ENCODE measurements around the gene KSR1. TPM values are rescaled to one million over a fixed set of nuclear protein-coding genes. Genes with fewer than 3 reads are reported as not detected.

Gene KSR1
- total and polyA plus RNA-seq, 2 of the 4 experiments (the other 2 are of a cell fraction) = 12.5 to 21.9 TPM

DNA sequence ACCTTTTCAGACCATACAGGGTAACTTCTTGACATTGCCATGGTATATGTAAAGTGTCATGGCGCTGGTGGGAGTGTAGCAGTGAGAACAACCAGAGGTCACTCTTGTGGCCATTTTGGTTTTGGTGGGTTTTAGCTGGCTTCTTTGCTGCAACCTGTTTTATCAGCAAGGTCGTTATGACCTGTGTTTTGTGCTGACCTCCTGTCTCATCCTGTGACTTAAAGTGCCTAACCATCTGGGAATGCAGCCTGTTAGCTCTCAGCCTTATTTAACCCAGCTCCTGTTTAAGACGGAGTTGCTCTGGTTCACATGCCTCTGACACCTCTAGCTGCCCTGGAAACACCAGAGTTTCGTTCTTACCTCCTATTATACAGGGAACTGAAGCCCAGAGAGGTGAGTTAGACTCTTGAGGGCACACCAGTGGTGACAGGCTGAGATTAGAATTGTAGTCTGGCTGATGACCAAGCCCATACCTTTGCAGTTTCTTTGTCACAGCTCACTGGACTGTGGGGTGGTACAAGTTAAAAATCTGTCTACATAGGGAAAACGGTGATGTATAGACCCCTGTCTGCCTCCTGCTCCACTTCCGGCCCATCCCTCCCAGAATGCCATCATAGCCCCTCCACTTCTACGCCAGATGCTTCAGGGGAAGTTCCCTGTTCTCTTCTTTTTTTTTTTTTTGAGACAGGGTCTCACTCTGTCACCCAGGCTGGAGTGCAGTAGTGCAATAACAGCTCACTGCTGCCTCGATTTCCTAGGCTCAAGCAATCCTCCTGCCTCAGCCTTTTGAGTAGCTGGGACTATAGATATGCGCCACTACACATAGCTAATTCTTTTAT, 21.0 kb downstream of the KSR1 start:
- Histone ChIP-seq H3K4me2 (ENCODE audit: low read depth, low read length) (no peak overlapping the region), H4K5ac (ENCODE audit: low read depth, low read length) (no peak overlapping the region), H3K18ac (ENCODE audit: low read depth, low read length) (no peak overlapping the region), H2BK120ac (ENCODE audit: low read depth, low read length) (no peak overlapping the region), H3K4me1 (ENCODE audit: control insufficient read depth, insufficient read depth, low read length) (peaks cover 16% of the 10 kb centered on the region), H2AFZ (replicated peaks; ENCODE audit: low read length, poor library complexity) (no peak overlapping the region), H2AK5ac (ENCODE audit: low read depth, low read length) (no peak overlapping the region), H3K79me1 (ENCODE audit: low read depth in 1 of 2, low read length in 2 of 2) (peaks cover 42 to 97% of the 10 kb centered on the region in 2 experiments), H4K20me1 (ENCODE audit: insufficient read depth, low read length) (peaks cover 100% of the 10 kb centered on the region), H3K36me3 (ENCODE audit: control insufficient read depth, insufficient read depth, low read length) (peaks cover 5% of the 10 kb centered on the region; the same call in 1 of the 2 replicates), H3K27ac (ENCODE audit: insufficient read depth, low read length) (no peak overlapping the region), H2AK9ac (replicated peaks; ENCODE audit: low read depth, low read length, poor library complexity) (no peak overlapping the region), H3K14ac (replicated peaks; ENCODE audit: low read depth, low read length) (no peak overlapping the region), H2BK5ac (ENCODE audit: low read depth, low read length, poor library complexity, severe bottlenecking) (no peak overlapping the region), H2BK20ac (ENCODE audit: low read depth, low read length) (no peak overlapping the region), H3K4me3 (ENCODE audit: insufficient read depth, low read depth, low read length) (no peak overlapping the region), H4K8ac (ENCODE audit: low read depth in 2 of 2, low read length in 2 of 2) (no peak overlapping the region), H2BK15ac (ENCODE audit: low read depth, low read length) (no peak overlapping the region), H3K23ac (ENCODE audit: low read depth, low read length) (no peak overlapping the region), H3K56ac (ENCODE audit: extremely low read depth, insufficient read depth, low read length) (no peak overlapping the region), H4K91ac (ENCODE audit: insufficient read depth, low read depth, low read length) (no peak overlapping the region), H3K9me3 (ENCODE audit: control insufficient read depth, insufficient read depth, low read length) (no peaks in the 10 kb centered on the region), H3K9ac (ENCODE audit: low read depth, low read length) (no peak overlapping the region), H3K9me1 (ENCODE audit: insufficient read depth, low read length) (peaks cover 33% of the 10 kb centered on the region), H3K27me3 (ENCODE audit: control insufficient read depth, insufficient read depth, low read length) (no peaks in the 10 kb centered on the region), H3K4ac (ENCODE audit: low read depth, low read length) (no peak overlapping the region)
- BruUV-seq (replicated peaks) = no TSS peak
- 74% methylated on average over 3 of the region's 9 CpGs; no CpG with 5 or more reads in 1 of the 2 experiments for WGBS, 2 experiments (ENCODE audit: extremely low coverage in 2 of 2, insufficient read length in 1 of 2)
- ChIA-PET POLR2A (ENCODE audit: unreplicated experiment) (no interaction called here), CTCF (interaction anchor here (1.1 kb wide), 1 partner anchor 39 kb away, joined by 4 read pairs; no protein-coding TSS in a partner anchor)
- intact Hi-C loops (cut with micrococcal nuclease) = no loop called here
- no peak for ATAC-seq (ENCODE audit: low read depth)
- in situ Hi-C loops (cut with MboI; ENCODE audit: low sequenced_read_pairs) = no loop called here
- DNase-seq = no peak
- TF ChIP-seq CHD1 (IDR thresholded peaks at IDR 0.05; ENCODE audit: low read depth, low read length) (no peak), POLR2A (IDR thresholded peaks at IDR 0.05; ENCODE audit: low read depth, low read length) (no peak), NFE2L2 (IDR thresholded peaks at IDR 0.05; ENCODE audit: low read depth, low read length) (no peak), MAZ (IDR thresholded peaks at IDR 0.05; ENCODE audit: borderline replicate concordance, low read depth, low read length) (no peak), RAD21 (IDR thresholded peaks at IDR 0.05; ENCODE audit: low read length) (no peak), MXI1 (IDR thresholded peaks at IDR 0.05; ENCODE audit: borderline replicate concordance, low read depth, low read length) (no peak), RFX5 (IDR thresholded peaks at IDR 0.05; ENCODE audit: low read depth, low read length) (no peak), CEBPB (IDR thresholded peaks at IDR 0.05; ENCODE audit: low read depth, low read length) (no peak), MAFK (IDR thresholded peaks at IDR 0.05; ENCODE audit: low read depth, low read length) (no peak), RCOR1 (IDR thresholded peaks at IDR 0.05; ENCODE audit: insufficient replicate concordance, low read length) (no peak), BHLHE40 (IDR thresholded peaks at IDR 0.05; ENCODE audit: low read depth, low read length) (no peak), FOS (IDR thresholded peaks at IDR 0.05; ENCODE audit: low read depth, low read length) (no peak), SMC3 (IDR thresholded peaks at IDR 0.05; ENCODE audit: low read depth, low read length) (no peak)
- TF ChIP-seq, protein P1, sequence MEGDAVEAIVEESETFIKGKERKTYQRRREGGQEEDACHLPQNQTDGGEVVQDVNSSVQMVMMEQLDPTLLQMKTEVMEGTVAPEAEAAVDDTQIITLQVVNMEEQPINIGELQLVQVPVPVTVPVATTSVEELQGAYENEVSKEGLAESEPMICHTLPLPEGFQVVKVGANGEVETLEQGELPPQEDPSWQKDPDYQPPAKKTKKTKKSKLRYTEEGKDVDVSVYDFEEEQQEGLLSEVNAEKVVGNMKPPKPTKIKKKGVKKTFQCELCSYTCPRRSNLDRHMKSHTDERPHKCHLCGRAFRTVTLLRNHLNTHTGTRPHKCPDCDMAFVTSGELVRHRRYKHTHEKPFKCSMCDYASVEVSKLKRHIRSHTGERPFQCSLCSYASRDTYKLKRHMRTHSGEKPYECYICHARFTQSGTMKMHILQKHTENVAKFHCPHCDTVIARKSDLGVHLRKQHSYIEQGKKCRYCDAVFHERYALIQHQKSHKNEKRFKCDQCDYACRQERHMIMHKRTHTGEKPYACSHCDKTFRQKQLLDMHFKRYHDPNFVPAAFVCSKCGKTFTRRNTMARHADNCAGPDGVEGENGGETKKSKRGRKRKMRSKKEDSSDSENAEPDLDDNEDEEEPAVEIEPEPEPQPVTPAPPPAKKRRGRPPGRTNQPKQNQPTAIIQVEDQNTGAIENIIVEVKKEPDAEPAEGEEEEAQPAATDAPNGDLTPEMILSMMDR (conservative IDR thresholded peaks at IDR 0.05; ENCODE audit: low read depth, low read length) = no peak
- TF ChIP-seq, protein P2, sequence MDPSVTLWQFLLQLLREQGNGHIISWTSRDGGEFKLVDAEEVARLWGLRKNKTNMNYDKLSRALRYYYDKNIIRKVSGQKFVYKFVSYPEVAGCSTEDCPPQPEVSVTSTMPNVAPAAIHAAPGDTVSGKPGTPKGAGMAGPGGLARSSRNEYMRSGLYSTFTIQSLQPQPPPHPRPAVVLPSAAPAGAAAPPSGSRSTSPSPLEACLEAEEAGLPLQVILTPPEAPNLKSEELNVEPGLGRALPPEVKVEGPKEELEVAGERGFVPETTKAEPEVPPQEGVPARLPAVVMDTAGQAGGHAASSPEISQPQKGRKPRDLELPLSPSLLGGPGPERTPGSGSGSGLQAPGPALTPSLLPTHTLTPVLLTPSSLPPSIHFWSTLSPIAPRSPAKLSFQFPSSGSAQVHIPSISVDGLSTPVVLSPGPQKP (IDR thresholded peaks at IDR 0.05; ENCODE audit: borderline replicate concordance, low read depth, low read length) = no peak
- dilution Hi-C loops (cut with HindIII; ENCODE audit: low sequenced_read_pairs, unreplicated experiment) = no loop called here
